CD4-positive, CD25-positive, alpha-beta regulatory T cell (primary cell): ENCODE measurements around the gene OR52B6. TPM values are rescaled to one million over a fixed set of nuclear protein-coding genes. Genes with fewer than 3 reads are reported as not detected.
A peak's percentile ranks its signal among the peaks of the same experiment; 100 is the strongest.

Source experiments
- ATAC-seq, 2 donors: fragments of 150-1000 bp; cut with Tn5 transposase; one replicate each; pipeline ENCODE4 v1.10.0; 2021; ENCODE audit warnings: low read depth in 2 of 2, moderate number of reproducible peaks in 2 of 2, moderate library complexity in 1 of 2
- DNase-seq, 3 donors: peaks; one replicate each; pipeline versions ENCODE4 v3.0.0 to v3.0.0-alpha.2; 2012 to 2022; ENCODE audit warnings: mixed read lengths in 1 of 3
- H3K27ac ChIP-seq: one replicate; pipeline ENCODE4 v1.7.0; 2013; ENCODE audit warnings: mild to moderate bottlenecking, low read length; ENCODE audit not compliant: insufficient read depth, poor library complexity, severe bottlenecking
- H3K27me3 ChIP-seq: one replicate; pipeline ENCODE4 v1.7.0; 2013; ENCODE audit warnings: low read length; ENCODE audit not compliant: control insufficient read depth, insufficient read depth
- H3K36me3 ChIP-seq: one replicate; pipeline ENCODE4 v1.7.0; 2013; ENCODE audit warnings: mild to moderate bottlenecking, low read length, moderate library complexity; ENCODE audit not compliant: control insufficient read depth, insufficient read depth
- H3K4me1 ChIP-seq: 2 replicates; pipeline ENCODE4 v1.7.0; 2013; ENCODE audit warnings: mild to moderate bottlenecking, low read length; ENCODE audit not compliant: insufficient read depth, control insufficient read depth, poor library complexity, severe bottlenecking
- H3K4me3 ChIP-seq: one replicate; pipeline ENCODE4 v1.7.0; 2013; ENCODE audit warnings: low read depth, mild to moderate bottlenecking, low read length, moderate library complexity
- H3K9me3 ChIP-seq, 2 experiments: 1 replicate in 1 of 2; 2 replicates in 1 of 2; pipeline ENCODE4 v1.7.0; 2013; ENCODE audit warnings: low read length in 2 of 2, mild to moderate bottlenecking in 1 of 2, moderate library complexity in 1 of 2; ENCODE audit not compliant: control insufficient read depth in 2 of 2
- H3K27ac Mint-ChIP-seq, 3 donors: one replicate each; pipeline ENCODE4 v1.8.0; 2020 to 2022; ENCODE audit warnings: mild to moderate bottlenecking in 3 of 3, mixed read lengths in 3 of 3, moderate library complexity in 2 of 3
- H3K27me3 Mint-ChIP-seq: one replicate; pipeline ENCODE4 v1.8.0; 2022; ENCODE audit warnings: mild to moderate bottlenecking, mixed read lengths
- H3K36me3 Mint-ChIP-seq: one replicate; pipeline ENCODE4 v1.8.0; 2020; ENCODE audit warnings: mixed read lengths
- H3K4me1 Mint-ChIP-seq, 4 donors: one replicate each; pipeline ENCODE4 v1.8.0; 2020 to 2022; ENCODE audit warnings: mixed read lengths in 4 of 4, mild to moderate bottlenecking in 1 of 4
- H3K4me3 Mint-ChIP-seq, 4 donors: one replicate each; pipeline ENCODE4 v1.8.0; 2020 to 2022; ENCODE audit warnings: mild to moderate bottlenecking in 4 of 4, mixed read lengths in 4 of 4, moderate library complexity in 3 of 4
- H3K9me3 Mint-ChIP-seq, 7 donors: one replicate each; pipeline ENCODE4 v1.8.0; 2020 to 2022; ENCODE audit warnings: mixed read lengths in 7 of 7, mild to moderate bottlenecking in 3 of 7, moderate library complexity in 2 of 7
- polyA plus RNA-seq, 4 donors: library from polyadenylated mRNA; unstranded; fragments of 300-500 nt; fragmentation: Illumina TruSeq; gene quantifications; one replicate each; pipeline ENCODE4 v1.2.3, GENCODE V29; 2021
- total RNA-seq: library from RNA; stranded (reverse); gene quantifications from one replicate; pipeline ENCODE4 v1.2.3, GENCODE V29; 2022

OR52B6 gene
- total and polyA plus RNA-seq, 5 donors from 2014 or later, result not detected

GRCh38 chr11:5610446-5610845, 29.8 kb downstream of the OR52B6 start:
- Histone ChIP-seq H3K27ac (no peak overlapping the region), H3K4me3 (no peak overlapping the region), H3K27me3 (no peaks in the 10 kb centered on the region), H3K9me3 (no peaks in the 10 kb centered on the region), H3K36me3 (no peaks in the 10 kb centered on the region), H3K4me1 (no peaks in the 10 kb centered on the region)
- H3K4me1 Mint-ChIP-seq, result no peaks in the 10 kb centered on the region
- no peak for ATAC-seq
- DNase-seq, result no peak
- no peak overlapping the region for H3K4me3 Mint-ChIP-seq
- no peaks in the 10 kb centered on the region for H3K9me3 Mint-ChIP-seq
- H3K27ac Mint-ChIP-seq, result no peak overlapping the region
- H3K36me3 Mint-ChIP-seq, result no peaks in the 10 kb centered on the region
- peaks cover 7% of the 10 kb centered on the region for H3K27me3 Mint-ChIP-seq

GRCh38 chr11:5611627-5612026, 30.9 kb downstream of the OR52B6 start:
- Mint-ChIP-seq H3K4me3 (no peak overlapping the region), H3K27ac (no peak overlapping the region), H3K36me3 (no peaks in the 10 kb centered on the region), H3K4me1 (no peaks in the 10 kb centered on the region), H3K27me3 (peaks cover 7% of the 10 kb centered on the region), H3K9me3 (no peaks in the 10 kb centered on the region)
- ATAC-seq (no peak), DNase-seq (peak in 1 of 3 donors; percentile 18)
- H3K27me3 ChIP-seq, result no peaks in the 10 kb centered on the region
- no peak overlapping the region for H3K27ac ChIP-seq
- H3K4me1 ChIP-seq, result no peaks in the 10 kb centered on the region
- H3K4me3 ChIP-seq, result no peak overlapping the region
- H3K9me3 ChIP-seq, result no peaks in the 10 kb centered on the region
- no peaks in the 10 kb centered on the region for H3K36me3 ChIP-seq

- no peaks in the 10 kb centered on the region for H3K36me3 ChIP-seq
- H3K4me3 Mint-ChIP-seq, result no peak overlapping the region
- no peaks in the 10 kb centered on the region for H3K27me3 ChIP-seq
- no peaks in the 10 kb centered on the region for H3K36me3 Mint-ChIP-seq
- H3K9me3 ChIP-seq, result no peaks in the 10 kb centered on the region
- H3K27ac Mint-ChIP-seq, result no peak overlapping the region
- H3K27me3 Mint-ChIP-seq, result no peaks in the 10 kb centered on the region
- no peak for ATAC-seq
- peaks cover 2 to 9% (median 4%) of the 10 kb centered on the region in 4 donors for H3K4me1 Mint-ChIP-seq
- no peak overlapping the region for H3K27ac ChIP-seq
- DNase-seq, result no peak
- no peaks in the 10 kb centered on the region for H3K9me3 Mint-ChIP-seq
- peaks cover 4% of the 10 kb centered on the region for H3K4me1 ChIP-seq
- no peak overlapping the region for H3K4me3 ChIP-seq
Observed at GRCh38 chr11:5618807-5619206, 38.1 kb downstream of the OR52B6 start.

- Histone ChIP-seq H3K4me1 (peaks cover 22% of the 10 kb centered on the region), H3K9me3 (no peaks in the 10 kb centered on the region), H3K36me3 (no peaks in the 10 kb centered on the region), H3K27me3 (no peaks in the 10 kb centered on the region), H3K27ac (no peak overlapping the region), H3K4me3 (no peak overlapping the region)
- H3K4me1 Mint-ChIP-seq, result peaks cover 11 to 25% (median 21%) of the 10 kb centered on the region in 4 donors
- H3K4me3 Mint-ChIP-seq, result no peak overlapping the region
- H3K9me3 Mint-ChIP-seq, result no peaks in the 10 kb centered on the region
- no peaks in the 10 kb centered on the region for H3K27me3 Mint-ChIP-seq
- H3K27ac Mint-ChIP-seq, result peak overlapping the region in 2 of 3 donors; percentile 23 to 50
- DNase-seq, result no peak
- H3K36me3 Mint-ChIP-seq, result no peaks in the 10 kb centered on the region
- no peak for ATAC-seq
Observed at GRCh38 chr11:5620651-5621521, 40.2 kb downstream of the OR52B6 start.

- Histone ChIP-seq H3K36me3 (no peaks in the 10 kb centered on the region), H3K9me3 (no peaks in the 10 kb centered on the region), H3K4me1 (peaks cover 27% of the 10 kb centered on the region), H3K27me3 (no peaks in the 10 kb centered on the region), H3K4me3 (no peak overlapping the region), H3K27ac (no peak overlapping the region)
- DNase-seq (no peak), ATAC-seq (no peak)
- no peaks in the 10 kb centered on the region for H3K36me3 Mint-ChIP-seq
- no peaks in the 10 kb centered on the region for H3K27me3 Mint-ChIP-seq
- peaks cover 16 to 32% (median 27%) of the 10 kb centered on the region in 4 donors for H3K4me1 Mint-ChIP-seq
- H3K4me3 Mint-ChIP-seq, result no peak overlapping the region
- no peaks in the 10 kb centered on the region for H3K9me3 Mint-ChIP-seq
- H3K27ac Mint-ChIP-seq, result no peak overlapping the region
Observed at GRCh38 chr11:5621580-5621979, 40.9 kb downstream of the OR52B6 start.

GRCh38 chr11:5622802-5623201, 42.1 kb downstream of the OR52B6 start:
- no peaks in the 10 kb centered on the region for H3K36me3 ChIP-seq
- no peaks in the 10 kb centered on the region for H3K9me3 ChIP-seq
- ATAC-seq (no peak), DNase-seq (no peak)
- Mint-ChIP-seq H3K9me3 (no peaks in the 10 kb centered on the region), H3K4me3 (peak overlapping the region in 3 of 4 donors; percentile 4 to 30 (median 17)), H3K27ac (peak overlapping the region in 2 of 3 donors; percentile 51 to 91), H3K36me3 (no peaks in the 10 kb centered on the region), H3K4me1 (peaks cover 26 to 44% (median 31%) of the 10 kb centered on the region in 4 donors), H3K27me3 (no peaks in the 10 kb centered on the region)
- H3K27me3 ChIP-seq, result no peaks in the 10 kb centered on the region
- no peak overlapping the region for H3K4me3 ChIP-seq
- H3K27ac ChIP-seq, result no peak overlapping the region
- peaks cover 27% of the 10 kb centered on the region for H3K4me1 ChIP-seq

GRCh38 chr11:5624489-5625279, 44.0 kb downstream of the OR52B6 start, which contains the start of gene TRIM34:
TRIM34 (plus strand) TSS chr11:5625001; CDS start chr11:5632332, 7,331 bp downstream.
- Histone ChIP-seq H3K36me3 (no peaks in the 10 kb centered on the region), H3K9me3 (no peaks in the 10 kb centered on the region), H3K4me3 (peak within 1 kb of the TSS; percentile 100), H3K27me3 (no peaks in the 10 kb centered on the region), H3K27ac (peak within 1 kb of the TSS; percentile 70), H3K4me1 (peaks cover 27% of the 10 kb centered on the region)
- Mint-ChIP-seq H3K4me3 (peak within 1 kb of the TSS; percentile 89 to 95 (median 94)), H3K27me3 (no peaks in the 10 kb centered on the region), H3K4me1 (peaks cover 22 to 56% (median 35%) of the 10 kb centered on the region in 4 donors), H3K9me3 (no peaks in the 10 kb centered on the region), H3K36me3 (no peaks in the 10 kb centered on the region), H3K27ac (peak within 1 kb of the TSS; percentile 89 to 93 (median 92))
- DNase-seq (peak; percentile 56 to 87 (median 73)), ATAC-seq (peak; percentile 94 to 95)
